WERI-Rb-1 (cell line): ENCODE results near the gene CAMK2B.

Experiments
- DNase-seq: peaks from one replicate; pipeline ENCODE4 v3.0.0-alpha.2; 2020
- H3K27ac ChIP-seq: fragments of 250-450 bp; sonication (Bioruptor Pico); 2 replicates; pipeline ENCODE4 v1.5.1; 2020; ENCODE audit warnings: mild to moderate bottlenecking, moderate library complexity
- H3K27me3 ChIP-seq: fragments of 250-450 bp; sonication (Bioruptor Pico); 2 replicates; pipeline ENCODE4 v1.5.1; 2021; ENCODE audit warnings: mild to moderate bottlenecking, low read depth, moderate library complexity; ENCODE audit not compliant: insufficient read depth, severe bottlenecking
- H3K36me3 ChIP-seq: fragments of 250-450 bp; sonication (Bioruptor Pico); 2 replicates; pipeline ENCODE4 v1.5.1; 2020; ENCODE audit warnings: mild to moderate bottlenecking, moderate library complexity
- H3K4me3 ChIP-seq: 2 replicates; pipeline ENCODE4 v1.5.1; 2011; ENCODE audit warnings: low read depth, mild to moderate bottlenecking, control low read depth, low read length
- H3K9me3 ChIP-seq: fragments of 250-450 bp; sonication (Bioruptor Pico); 2 replicates; pipeline ENCODE4 v1.5.1; 2021; ENCODE audit warnings: mild to moderate bottlenecking, moderate library complexity; ENCODE audit not compliant: severe bottlenecking
- CTCF ChIP-seq: IDR thresholded peaks from 2 replicates; pipeline ENCODE4 v1.5.1; 2011; ENCODE audit warnings: low read depth, mild to moderate bottlenecking, control low read depth, inconsistent platforms, low read length

The CAMK2B gene

DNA sequence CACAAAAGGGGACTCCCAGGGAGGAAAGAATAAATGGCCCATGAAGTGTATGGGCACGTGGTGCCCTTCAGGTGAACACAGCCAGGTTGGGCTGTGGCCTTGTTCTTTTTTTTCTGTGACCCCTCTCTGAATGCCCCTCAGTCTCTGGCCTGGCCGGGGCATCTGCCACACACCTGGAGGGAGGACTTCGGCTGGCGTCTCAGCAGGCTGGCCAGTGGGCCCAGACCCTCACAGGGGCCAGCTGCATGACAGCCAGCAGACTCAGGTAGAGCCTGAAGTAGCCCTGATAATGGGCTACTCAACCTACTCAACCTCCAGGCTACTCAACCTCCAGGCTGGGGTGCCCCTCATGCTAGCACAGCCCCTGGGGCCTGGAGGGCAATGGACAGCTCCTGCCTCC, 9.8 kb upstream of the CAMK2B start:
- no peak for TF ChIP-seq CTCF
- DNase-seq = no peak
- no peak overlapping the region for H3K27ac ChIP-seq
- H3K27me3 ChIP-seq = no peaks in the 10 kb centered on the region
- no peaks in the 10 kb centered on the region for H3K36me3 ChIP-seq
- no peak overlapping the region for H3K4me3 ChIP-seq
- H3K9me3 ChIP-seq = no peaks in the 10 kb centered on the region

- H3K36me3 ChIP-seq = no peaks in the 10 kb centered on the region
- no peaks in the 10 kb centered on the region for H3K27me3 ChIP-seq
- no peak overlapping the region for H3K27ac ChIP-seq
- TF ChIP-seq CTCF = no peak
- no peak for DNase-seq
- H3K9me3 ChIP-seq = no peaks in the 10 kb centered on the region
- H3K4me3 ChIP-seq = no peak overlapping the region
Measured at GRCh38 chr7:44334734-44335097, 9.3 kb upstream of the CAMK2B start.

GRCh38 chr7:44333911-44334733, 8.7 kb upstream of the CAMK2B start:
- H3K4me3 ChIP-seq = no peak overlapping the region
- DNase-seq = no peak
- no peaks in the 10 kb centered on the region for H3K36me3 ChIP-seq
- no peak for TF ChIP-seq CTCF
- no peaks in the 10 kb centered on the region for H3K27me3 ChIP-seq
- H3K9me3 ChIP-seq = no peaks in the 10 kb centered on the region
- no peak overlapping the region for H3K27ac ChIP-seq

- no peaks in the 10 kb centered on the region for H3K36me3 ChIP-seq
- H3K9me3 ChIP-seq = no peaks in the 10 kb centered on the region
- no peak for DNase-seq
- TF ChIP-seq CTCF = no peak
- H3K27me3 ChIP-seq = no peaks in the 10 kb centered on the region
- no peak overlapping the region for H3K4me3 ChIP-seq
- no peak overlapping the region for H3K27ac ChIP-seq
Measured at GRCh38 chr7:44331682-44332081, 6.3 kb upstream of the CAMK2B start.

GRCh38 chr7:44330331-44330730, 4.9 kb upstream of the CAMK2B start:
- no peak for TF ChIP-seq CTCF
- Histone ChIP-seq H3K27me3 (no peaks in the 10 kb centered on the region), H3K27ac (no peak overlapping the region), H3K36me3 (no peaks in the 10 kb centered on the region), H3K9me3 (no peaks in the 10 kb centered on the region), H3K4me3 (no peak overlapping the region)
- DNase-seq = no peak

DNA sequence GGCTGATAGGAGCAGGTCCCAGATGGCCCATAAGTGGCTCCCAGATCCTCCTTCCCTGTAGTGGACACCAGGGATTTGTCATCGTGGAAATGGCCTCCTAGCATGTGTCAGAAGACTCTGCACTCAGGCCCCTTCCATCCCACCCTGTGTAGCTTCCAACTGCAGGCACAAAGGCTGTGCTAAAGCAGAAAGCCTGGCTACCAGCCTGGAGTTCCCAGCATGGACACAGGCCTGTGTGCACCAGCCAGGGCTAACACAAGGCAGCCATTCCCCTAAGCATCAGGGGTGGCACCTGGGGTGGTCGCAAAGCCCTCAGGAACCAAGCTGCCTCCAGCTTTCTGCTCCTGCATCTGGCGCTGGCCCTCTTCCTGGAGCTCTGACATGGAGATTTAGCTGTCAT, 4.5 kb upstream of the CAMK2B start:
- no peak for DNase-seq
- Histone ChIP-seq H3K36me3 (no peaks in the 10 kb centered on the region), H3K27ac (no peak overlapping the region), H3K9me3 (no peaks in the 10 kb centered on the region), H3K4me3 (no peak overlapping the region), H3K27me3 (no peaks in the 10 kb centered on the region)
- TF ChIP-seq CTCF = no peak
